Measurements from ENCODE around the gene ZNF692. TPM values are rescaled to one million over a fixed set of nuclear protein-coding genes. Genes with fewer than 3 reads are reported as not detected.

Gene ZNF692
- total RNA-seq, 1 donor from 2014 or later = 20.4 TPM

DNA sequence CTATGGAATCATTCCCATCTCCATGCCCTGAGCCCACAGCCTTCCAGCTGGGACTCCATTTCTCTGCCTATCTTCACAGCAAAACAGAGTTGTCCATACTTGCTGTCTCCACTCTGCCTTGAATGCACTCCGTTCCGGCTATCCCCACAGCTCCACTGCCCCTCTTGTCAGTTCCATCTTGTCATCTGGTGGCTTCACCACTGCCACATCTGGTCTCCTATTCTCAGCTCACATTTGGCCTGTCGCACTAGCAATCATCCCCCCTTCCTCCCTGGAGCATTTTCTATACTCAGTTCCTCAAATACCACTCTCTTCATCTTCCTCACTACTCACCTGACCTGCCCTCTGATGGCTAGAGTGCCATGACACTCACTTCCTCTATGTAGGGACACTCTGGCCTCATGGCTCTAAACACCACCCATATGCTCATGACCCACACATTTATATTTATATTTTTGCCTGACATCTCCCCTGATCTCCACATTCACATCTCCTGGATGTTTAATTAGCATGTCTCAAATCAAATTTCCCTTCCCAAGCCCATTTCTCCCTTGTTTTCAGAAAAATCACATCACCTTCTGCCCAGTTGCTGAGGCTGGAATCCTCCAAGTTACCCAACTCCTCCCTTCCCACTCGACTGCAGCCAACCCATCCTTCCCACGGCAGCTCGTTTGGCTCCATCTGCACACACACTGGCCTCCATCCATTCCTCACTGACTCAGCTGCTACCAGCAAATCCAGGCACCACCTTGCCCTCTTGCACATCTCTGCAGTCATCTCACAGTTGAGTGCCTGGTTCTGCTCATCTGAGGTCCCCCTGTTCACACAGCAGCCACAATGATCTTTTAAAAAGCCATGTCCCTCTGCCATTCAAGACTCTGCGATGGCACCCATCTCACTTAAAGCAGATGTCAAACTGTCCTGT lies 6.1 kb downstream of the ZNF692 start:
- intact Hi-C loops (cut with DNase I) = no loop called here
- DNase-seq (no peak), ATAC-seq (ENCODE audit: poor library complexity) (no peak)

DNA sequence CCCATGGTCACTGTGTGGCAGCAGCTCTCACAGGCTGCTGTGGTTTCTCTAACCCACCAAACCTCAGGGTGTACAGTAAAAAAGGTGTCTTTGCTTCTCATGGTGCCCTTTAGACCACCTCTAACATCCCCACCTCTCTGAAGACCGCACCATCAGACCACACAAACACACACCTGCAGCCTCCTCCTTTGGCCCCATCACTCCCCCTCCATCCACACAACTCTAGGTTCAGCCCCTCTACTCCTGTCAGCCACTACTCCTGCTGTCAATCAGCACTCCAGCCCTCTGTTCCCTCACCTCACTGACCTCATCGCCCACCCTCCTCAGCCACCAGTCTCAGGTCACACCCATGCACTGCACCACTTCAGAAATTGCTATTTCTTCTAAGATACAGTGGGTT lies 7.5 kb downstream of the ZNF692 start:
- DNase-seq (no peak), ATAC-seq (ENCODE audit: poor library complexity) (peak; percentile 4)
- intact Hi-C loops (cut with DNase I) = no loop called here

DNA sequence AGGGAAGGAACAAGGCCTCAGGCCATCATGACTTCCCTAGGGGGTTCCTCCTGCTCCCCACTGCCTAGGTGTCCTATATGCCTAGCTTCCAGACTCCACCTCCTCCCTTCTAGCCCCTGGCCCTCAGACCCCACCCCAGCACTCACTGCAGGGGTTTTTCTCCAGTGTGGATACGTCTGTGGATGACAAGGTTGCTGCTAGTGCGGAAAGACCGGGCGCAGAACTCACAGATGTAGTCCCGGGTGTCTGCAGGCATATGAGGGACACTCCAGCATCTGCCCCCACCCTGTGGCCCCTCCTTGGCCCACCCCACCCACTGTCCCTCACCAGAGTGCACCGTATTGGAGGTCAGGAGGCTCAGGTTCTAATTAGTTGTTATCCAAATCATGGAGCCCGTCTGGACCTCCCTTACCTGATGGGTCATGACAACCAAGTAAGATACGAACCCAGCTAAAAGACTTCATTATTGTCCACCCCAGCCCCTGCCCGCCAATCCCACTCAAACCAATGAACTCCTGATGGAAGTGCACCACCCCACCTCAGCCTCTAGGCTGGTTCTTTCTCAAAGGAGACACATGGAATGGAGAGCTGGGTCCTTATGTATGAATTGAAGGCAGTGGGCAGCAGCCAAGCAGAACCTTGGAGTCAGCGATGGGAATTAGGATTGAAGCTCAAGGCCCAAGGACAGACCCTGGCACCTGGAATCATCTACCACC lies 8.2 kb downstream of the ZNF692 start:
- intact Hi-C loops (cut with DNase I) = no loop called here
- ATAC-seq (ENCODE audit: poor library complexity) (no peak), DNase-seq (no peak)

DNA sequence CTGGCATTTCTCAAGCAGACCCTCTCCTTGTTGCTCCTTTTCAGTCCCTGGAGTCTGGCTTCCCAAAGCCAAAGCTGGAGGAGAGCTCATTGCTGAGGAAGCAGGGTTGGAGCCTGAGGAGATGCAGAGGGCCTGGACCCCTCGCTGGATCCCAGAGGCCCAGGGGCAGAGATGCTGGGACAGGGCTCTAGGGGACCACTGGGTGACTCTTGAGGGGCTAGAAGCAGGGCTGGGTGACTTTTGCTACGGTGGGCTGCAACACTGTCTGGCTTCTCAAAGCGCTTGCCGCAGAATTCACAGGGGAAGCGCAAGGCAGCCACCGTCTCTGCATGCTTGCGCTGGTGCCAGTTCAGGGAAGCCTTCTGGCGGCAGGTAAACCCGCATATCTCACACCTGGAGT lies 8.8 kb downstream of the ZNF692 start:
- intact Hi-C loops (cut with DNase I) = no loop called here
- ATAC-seq (ENCODE audit: poor library complexity) = no peak
- DNase-seq = no peak

DNA sequence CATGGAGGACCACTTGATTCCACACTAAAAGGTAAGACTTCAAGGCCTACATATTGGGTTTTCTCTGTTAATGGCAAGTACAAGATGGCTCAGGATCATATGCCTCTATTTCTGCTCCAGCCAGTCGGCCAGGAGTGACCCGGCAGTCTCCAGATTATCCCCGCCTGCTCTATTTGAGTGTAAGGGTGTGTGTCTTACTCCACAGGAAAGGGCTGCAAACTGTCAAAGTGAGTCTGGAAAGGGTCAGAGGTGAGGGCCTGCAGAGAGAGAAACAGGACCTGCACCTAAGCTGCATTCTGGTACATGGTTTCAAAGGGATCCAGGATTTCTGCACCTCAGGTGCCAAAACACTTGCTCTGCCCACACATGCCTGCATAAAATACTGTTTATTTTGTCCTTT lies 9.2 kb downstream of the ZNF692 start:
- ATAC-seq (ENCODE audit: poor library complexity) (no peak), DNase-seq (no peak)
- intact Hi-C loops (cut with DNase I) = no loop called here

DNA sequence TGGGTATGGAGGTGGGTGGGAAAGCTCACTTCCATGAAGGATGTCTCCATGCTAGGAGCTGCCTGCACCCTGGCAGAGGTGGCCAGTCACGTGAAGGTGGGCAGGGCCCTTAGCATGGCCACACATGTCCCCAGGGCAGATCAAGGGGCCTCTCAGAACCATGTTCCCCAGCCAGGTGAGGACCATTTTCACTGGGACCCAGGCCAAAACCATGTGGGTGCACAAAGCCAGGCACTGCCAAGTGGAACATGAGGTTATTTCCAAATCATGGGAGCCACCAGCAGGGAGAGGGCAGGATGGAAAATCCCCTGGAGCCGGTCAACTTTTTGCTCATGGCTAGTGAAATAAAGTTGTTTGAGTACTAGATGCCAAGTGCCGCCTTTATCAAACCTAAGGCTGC lies 9.7 kb downstream of the ZNF692 start:
- ATAC-seq (ENCODE audit: poor library complexity) (no peak), DNase-seq (no peak)
- intact Hi-C loops (cut with DNase I) = no loop called here

DNA sequence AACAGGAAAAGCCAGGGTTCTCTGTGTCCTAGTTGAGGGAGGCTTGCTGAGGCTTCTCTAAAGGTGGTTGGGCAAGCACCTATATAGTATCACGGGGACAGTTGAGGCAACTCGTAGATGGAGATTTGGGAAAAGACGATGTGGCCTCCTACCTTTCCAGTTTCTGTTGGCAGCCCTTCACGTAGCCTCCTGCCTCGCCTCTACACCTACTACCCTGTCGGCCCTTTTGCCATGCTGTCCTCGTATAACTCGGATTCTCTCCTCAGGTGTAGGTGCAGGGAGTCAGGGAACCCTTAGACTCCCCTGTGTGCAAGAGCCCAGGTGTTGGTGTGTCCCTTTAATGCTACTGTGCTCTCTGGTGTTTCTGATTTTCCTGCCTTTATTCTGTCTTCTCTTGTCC lies 10.3 kb downstream of the ZNF692 start:
- no peak for ATAC-seq (ENCODE audit: poor library complexity)
- intact Hi-C loops (cut with DNase I) = no loop called here
- no peak for DNase-seq

DNA sequence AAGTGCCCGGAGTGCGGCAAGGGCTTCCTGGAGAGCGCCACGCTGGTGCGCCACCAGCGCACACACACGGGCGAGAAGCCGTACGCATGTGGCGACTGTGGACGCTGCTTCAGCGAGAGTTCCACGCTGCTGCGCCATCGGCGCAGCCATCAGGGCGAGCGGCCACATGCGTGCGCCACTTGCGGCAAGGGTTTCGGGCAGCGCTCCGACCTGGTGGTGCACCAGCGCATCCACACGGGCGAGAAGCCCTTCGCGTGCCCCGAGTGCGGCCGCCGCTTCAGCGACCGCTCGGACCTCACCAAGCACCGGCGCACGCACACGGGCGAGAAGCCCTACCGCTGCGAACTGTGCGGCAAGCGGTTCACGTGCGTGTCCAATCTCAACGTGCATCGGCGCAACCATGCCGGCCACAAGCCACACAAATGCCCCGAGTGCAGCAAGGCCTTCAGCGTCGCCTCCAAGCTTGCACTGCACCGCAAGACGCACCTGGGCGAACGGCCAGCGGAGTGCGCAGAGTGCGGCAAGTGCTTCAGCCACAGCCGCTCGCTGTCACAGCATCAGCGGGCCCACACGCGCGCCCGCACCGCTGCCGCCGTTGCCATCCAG lies 10.8 kb downstream of the ZNF692 start:
- no peak for ATAC-seq (ENCODE audit: poor library complexity)
- no peak for DNase-seq

DNA sequence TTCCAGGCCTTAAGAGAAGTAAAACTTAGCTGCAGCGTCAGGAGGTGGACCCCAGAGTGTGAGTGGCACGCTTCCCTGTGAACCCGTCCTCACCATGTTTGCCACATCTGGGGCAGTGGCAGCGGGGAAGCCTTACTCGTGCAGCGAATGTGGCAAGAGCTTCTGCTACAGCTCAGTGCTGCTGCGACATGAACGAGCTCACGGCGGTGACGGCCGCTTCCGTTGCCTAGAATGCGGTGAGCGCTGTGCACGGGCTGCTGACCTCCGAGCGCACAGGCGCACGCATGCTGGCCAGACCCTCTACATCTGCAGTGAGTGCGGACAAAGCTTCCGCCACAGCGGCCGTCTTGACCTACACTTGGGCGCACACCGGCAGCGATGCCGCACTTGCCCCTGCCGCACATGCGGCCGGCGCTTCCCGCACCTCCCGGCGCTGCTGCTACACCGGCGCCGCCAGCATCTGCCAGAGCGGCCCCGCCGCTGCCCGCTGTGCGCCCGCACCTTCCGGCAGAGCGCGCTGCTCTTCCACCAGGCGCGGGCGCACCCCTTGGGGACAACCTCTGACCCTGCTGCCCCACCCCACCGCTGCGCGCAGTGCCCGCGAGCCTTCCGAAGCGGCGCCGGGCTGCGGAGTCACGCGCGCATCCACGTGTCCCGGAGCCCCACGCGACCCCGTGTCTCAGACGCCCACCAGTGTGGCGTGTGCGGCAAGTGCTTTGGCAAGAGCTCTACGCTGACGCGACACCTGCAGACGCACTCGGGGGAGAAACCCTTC lies 11.5 kb downstream of the ZNF692 start:
- ATAC-seq (ENCODE audit: poor library complexity) = no peak

More for the DNA sequence above, 10.8 kb downstream of the ZNF692 start:
- intact Hi-C loops (cut with DNase I) = no loop called here

DNA sequence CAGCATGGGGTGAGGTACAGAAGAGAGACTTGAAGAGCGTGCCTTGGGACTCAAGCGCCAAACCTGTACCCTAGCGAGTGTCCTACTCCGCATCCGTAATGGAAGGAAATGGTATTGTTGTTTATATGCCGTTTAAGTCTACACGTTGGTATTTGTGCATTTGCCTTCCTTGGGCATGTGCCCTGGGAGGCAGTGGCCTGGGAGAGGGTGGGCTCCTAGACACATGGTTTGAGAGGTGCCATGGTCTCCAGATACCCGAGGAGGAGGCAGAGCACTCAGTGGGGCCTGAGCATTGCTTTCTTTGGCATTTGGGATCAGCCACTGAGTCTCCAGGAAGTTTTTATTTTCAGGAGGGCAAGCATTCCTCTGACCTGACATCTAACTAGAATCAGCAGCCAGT lies 14.4 kb downstream of the ZNF692 start:
- intact Hi-C loops (cut with DNase I) = no loop called here
- DNase-seq (no peak), ATAC-seq (ENCODE audit: poor library complexity) (no peak)

More for the DNA sequence above, 11.5 kb downstream of the ZNF692 start:
- intact Hi-C loops (cut with DNase I) = no loop called here
- no peak for DNase-seq

DNA sequence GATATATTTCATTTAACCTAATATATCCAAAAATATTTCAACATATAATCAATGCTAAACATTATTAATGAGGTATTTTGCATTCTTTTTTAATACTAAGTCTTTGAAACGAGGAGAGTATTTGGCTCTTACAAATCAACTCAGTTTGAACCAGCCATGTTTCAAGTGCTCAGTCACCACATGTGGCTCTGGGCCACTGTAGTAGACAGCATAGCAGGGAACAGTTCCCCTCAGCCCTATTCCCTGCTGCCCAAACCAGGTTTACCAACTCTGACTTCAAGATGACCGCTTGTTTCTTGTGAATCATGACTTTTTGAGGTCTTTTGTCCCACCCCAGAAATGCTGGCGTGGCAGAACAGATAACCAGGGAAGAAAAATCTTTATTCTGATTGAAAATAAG lies 15.2 kb downstream of the ZNF692 start:
- intact Hi-C loops (cut with DNase I) = no loop called here
- peak; percentile 32 for ATAC-seq (ENCODE audit: poor library complexity)
- DNase-seq = no peak

DNA sequence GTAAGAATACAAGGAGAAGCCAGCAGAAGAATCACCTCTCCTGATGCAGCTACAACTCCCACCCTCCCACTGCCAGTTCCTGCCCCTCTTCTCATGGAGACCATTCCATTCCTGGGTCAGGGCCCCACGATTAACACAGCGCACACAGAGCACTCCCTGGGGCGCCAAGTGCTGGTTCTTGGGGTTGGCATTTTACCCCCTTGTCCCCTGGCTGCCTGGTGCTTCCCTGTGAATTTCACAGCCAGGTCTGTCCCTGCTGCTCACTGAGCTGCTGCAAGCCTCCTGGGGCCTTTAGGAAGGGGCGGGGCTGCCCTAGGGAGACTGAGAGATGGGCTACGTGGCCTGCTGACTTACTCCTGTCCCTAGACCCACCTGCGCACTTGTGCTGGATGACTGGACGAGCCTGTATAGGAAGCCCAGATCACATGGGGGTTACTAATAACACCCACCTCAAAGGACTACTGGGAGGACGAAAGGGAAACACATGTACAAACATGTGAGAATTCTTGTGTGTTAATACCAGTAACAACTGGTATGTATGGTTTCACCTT lies 16.0 kb downstream of the ZNF692 start:
- DNase-seq (no peak), ATAC-seq (ENCODE audit: poor library complexity) (no peak)
- intact Hi-C loops (cut with DNase I) = no loop called here

DNA sequence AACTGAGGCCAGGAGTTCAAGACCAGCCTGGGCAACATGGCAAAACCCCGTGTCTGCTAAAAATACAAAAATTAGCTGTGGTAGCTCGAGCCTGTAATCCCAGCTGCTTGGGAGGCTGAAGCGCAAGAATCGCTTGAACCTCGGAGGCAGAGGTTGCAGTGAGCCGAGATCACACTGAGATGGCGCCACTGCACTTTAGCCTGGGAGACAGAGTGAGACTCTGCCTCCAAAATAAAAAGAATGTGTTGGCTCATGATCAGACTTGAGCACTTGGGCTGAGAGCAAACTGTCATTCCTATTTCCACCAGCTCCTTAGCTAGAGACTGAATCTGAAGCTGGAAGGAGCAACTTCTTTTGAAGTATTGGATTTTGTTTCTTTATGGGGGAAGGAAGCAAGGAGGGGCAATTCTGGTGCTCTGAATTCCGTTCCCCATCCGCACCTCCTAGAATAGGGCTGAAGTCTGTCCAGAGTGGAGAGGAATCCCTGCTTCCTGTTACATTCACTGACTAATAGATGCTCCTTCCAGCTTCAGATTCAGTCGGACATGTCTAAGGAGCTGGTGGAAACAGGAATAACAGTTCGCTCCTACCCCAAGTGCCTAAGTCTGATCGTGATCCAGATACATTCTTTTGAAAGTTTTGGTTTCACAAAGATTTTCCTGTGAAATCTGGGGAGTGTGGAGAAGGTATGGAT lies 17.0 kb downstream of the ZNF692 start:
- ATAC-seq (ENCODE audit: poor library complexity) = no peak

DNA sequence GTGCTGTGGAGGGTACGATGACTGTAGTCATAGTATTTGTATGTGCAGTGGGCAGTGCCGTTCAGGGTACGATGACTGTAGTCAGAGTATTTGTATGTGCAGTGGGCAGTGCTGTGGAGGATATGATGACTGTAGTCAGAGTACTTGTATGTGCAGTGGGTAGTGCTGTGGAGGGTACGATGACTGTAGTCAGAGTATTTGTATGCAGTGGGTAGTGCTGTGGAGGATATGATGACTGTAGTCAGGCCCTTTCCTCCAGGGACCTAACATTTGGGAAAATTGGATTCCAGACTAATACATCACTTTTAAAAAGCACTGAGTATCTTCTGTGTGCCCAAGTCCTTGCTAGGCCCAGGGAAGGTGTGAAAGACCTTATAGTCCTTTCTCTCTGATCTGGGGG lies 17.9 kb downstream of the ZNF692 start:
- intact Hi-C loops (cut with DNase I) = no loop called here
- ATAC-seq (ENCODE audit: poor library complexity) = no peak
- no peak for DNase-seq

More for the DNA sequence above, 17.0 kb downstream of the ZNF692 start:
- DNase-seq = peak; percentile 60
- intact Hi-C loops (cut with DNase I) = no loop called here

DNA sequence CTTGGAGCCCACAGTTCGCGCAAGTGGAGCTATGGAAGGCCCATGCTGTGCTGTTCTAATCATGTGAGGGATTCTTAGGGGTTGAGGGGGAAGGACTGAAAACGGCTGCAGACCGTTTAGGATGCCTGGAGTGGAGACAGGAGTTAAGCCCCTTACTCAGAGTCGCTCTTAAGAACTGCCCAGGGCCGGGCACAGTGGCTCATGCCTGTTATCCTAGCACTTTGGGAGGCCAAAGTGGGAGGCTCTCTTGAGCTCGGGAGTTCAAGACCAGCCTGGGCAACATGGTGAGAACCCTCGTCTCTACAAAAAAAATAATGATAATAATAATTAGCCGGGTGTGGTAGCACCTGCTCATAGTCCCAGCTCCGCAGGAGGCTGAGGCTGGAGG lies 19.7 kb downstream of the ZNF692 start:
- intact Hi-C loops (cut with DNase I) = loop anchor here (2.0 kb wide), 1 partner anchor 20 kb away; the partner anchor contains the start of gene ZNF692
- no peak for ATAC-seq (ENCODE audit: poor library complexity)
- no peak for DNase-seq

DNA sequence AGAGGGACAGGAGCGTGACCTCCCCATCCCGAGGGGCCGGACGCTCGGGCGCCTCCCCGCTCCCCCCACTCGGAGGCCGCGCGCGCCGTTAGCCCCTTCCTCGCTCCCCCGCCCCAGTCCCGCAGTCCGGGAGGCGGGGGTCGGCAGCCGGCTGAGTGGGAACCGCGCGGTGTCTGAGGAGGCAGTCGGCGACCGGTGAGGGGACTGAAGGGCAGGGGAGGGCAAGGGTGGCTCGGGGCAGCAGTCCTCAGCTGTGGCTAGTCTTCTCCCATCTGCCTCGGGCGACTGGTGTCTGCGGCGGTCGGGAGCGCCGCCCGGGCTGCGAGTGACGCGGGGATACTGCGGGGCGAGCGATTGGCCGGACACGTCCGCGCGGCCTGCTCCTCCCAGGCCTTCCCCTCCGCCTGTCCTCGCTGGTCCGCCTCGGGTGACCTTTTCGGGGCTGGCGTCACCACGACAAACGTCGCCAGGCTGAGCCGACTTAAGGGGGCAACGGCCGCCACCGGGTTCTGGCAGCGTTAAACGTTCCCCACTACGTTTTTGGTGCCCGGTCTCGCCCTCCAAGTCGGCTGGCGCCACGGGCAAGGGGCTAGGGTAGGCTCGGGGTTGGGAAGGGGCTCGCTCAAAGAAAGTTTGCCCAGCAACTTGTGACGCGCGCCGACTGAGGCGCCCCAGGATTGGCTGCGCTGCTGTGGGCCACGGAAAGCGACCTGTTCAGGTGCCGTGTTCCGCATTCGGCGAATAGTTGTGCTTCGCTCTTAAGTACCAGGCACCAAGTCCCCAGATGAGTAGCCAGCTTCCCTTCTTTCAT lies 20.3 kb downstream of the ZNF692 start:
- ATAC-seq (ENCODE audit: poor library complexity) = peak; percentile 91
- peak; percentile 96 for DNase-seq
- intact Hi-C loops (cut with DNase I) = loop anchor here (2.0 kb wide), 1 partner anchor 20 kb away; the partner anchor contains the start of gene ZNF692

DNA sequence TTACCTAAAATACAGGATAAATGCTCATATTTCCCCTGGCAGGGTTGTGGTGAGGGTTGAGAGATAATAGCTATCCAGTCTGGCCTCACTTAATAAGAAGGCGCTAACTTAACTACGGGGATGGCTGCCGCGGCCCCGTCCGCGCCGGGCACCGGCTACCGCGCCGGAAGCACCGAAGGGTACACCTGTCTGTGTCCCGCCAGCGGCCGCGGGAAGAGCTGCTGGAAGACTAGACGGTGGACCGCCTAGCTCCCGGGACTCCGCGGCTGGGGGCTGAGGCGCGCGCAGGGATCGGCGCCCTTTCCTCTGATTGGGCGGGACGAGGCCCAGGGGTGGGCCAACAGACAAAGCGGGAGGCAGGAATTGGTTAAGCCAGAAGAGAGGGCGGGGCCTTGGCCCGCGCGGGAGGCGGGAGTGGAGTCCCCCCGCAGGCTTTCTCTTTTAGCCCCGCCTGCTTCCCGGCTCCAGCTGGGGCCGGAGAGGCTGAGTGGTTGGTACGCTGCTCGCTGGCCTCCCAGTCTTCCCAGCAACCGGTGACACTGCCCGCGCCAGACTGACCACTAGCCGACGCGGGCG lies 21.0 kb downstream of the ZNF692 start, which contains the start of gene ZNF672:
ZNF672 (plus strand) TSS at position 444 of the 576 bp plus-strand sequence. CDS start 9,051 bp downstream, outside the sequence.
- intact Hi-C loops (cut with DNase I) = loop anchor here (2.0 kb wide), 1 partner anchor 21 kb away; the partner anchor contains the start of gene ZNF692
- DNase-seq (peak; percentile 99), ATAC-seq (ENCODE audit: poor library complexity) (peak; percentile 93)
